Vagina (tissue), 2 donors: Measurements from ENCODE around the gene GYG2.

Experiments used
- POLR2A ChIP-seq, 2 donors: fragments of 450-650 bp; IDR thresholded peaks; one replicate each; pipeline ENCODE4 v1.6.1; 2017; ENCODE audit warnings: antibody characterized with exemption in 2 of 2, mild to moderate bottlenecking in 2 of 2, moderate library complexity in 2 of 2
- TF ChIP-seq, protein P1 (sequence below), 3 experiments: fragments of 450-650 bp in 2 of 3; fragments of 200-600 bp in 1 of 3; sonication (generic) in 1 of 3; IDR thresholded peaks; one replicate each; pipeline ENCODE4 v1.5.1; 2017 to 2019; ENCODE audit warnings: antibody characterized with exemption in 3 of 3, mild to moderate bottlenecking in 2 of 3, moderate library complexity in 2 of 3

DNA sequence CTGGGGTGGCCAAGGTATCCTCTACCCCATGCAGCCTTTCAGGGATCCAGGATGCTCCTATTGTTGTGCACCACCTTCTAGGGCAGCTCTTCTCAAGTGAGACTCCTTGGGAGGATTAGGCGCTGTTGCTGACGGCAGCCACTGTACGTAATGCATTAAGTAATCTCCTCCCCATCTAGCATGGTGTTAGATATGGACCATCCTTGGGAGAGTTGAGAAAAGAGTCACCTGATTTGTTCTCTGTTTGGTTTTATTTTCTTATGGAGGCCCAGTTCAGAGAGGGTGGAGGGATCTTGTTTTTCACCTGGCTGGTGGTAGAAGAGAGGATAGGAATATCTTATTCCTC lies 46.4 kb downstream of the GYG2 start:
- TF ChIP-seq, protein P1, sequence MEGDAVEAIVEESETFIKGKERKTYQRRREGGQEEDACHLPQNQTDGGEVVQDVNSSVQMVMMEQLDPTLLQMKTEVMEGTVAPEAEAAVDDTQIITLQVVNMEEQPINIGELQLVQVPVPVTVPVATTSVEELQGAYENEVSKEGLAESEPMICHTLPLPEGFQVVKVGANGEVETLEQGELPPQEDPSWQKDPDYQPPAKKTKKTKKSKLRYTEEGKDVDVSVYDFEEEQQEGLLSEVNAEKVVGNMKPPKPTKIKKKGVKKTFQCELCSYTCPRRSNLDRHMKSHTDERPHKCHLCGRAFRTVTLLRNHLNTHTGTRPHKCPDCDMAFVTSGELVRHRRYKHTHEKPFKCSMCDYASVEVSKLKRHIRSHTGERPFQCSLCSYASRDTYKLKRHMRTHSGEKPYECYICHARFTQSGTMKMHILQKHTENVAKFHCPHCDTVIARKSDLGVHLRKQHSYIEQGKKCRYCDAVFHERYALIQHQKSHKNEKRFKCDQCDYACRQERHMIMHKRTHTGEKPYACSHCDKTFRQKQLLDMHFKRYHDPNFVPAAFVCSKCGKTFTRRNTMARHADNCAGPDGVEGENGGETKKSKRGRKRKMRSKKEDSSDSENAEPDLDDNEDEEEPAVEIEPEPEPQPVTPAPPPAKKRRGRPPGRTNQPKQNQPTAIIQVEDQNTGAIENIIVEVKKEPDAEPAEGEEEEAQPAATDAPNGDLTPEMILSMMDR (IDR thresholded peaks at IDR 0.05), result no peak
- TF ChIP-seq POLR2A (IDR thresholded peaks at IDR 0.05), result no peak
